GM20431 (cell line): ENCODE results near the gene RETREG3.
"Not testable (repeated sequence)": the region's sequence is repeated elsewhere in the genome, so short reads cannot be mapped to it uniquely, and the experiment has no call there.

Experiments used
- in situ Hi-C: fragments of 300-500 bp; cut with MseI, MboI; formaldehyde crosslinking; loops from one replicate; pipeline ENCODE4 v1.15.0; 2020; ENCODE audit warnings: low sequenced_read_pairs; ENCODE audit not compliant: unreplicated experiment

Gene RETREG3

DNA sequence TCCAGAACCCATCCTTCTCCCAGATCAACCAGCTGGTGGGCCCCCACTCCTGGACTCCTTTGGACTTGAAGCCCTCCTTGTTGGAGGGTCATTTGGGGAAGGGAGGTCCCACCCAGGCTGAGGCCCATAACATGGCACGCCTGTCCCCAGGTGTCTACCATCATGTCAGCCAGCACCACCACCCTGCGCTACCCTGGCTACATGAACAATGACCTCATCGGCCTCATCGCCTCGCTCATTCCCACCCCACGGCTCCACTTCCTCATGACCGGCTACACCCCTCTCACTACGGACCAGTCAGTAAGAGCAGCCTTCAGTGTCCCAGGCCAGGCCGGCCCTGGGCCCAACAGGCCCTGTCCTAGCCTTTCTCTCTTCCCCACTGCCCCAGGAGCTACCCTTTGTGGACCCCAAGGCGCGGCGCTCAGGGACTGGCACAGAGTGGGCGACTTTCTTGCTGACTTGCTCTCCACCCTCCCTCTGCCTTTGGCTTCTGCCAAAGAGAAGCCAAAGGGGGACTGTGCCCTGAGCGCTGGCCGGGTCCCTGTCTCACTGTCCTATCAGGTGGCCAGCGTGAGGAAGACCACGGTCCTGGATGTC is 4.6 kb upstream of the RETREG3 start:
- in situ Hi-C loops = no loop called here

DNA sequence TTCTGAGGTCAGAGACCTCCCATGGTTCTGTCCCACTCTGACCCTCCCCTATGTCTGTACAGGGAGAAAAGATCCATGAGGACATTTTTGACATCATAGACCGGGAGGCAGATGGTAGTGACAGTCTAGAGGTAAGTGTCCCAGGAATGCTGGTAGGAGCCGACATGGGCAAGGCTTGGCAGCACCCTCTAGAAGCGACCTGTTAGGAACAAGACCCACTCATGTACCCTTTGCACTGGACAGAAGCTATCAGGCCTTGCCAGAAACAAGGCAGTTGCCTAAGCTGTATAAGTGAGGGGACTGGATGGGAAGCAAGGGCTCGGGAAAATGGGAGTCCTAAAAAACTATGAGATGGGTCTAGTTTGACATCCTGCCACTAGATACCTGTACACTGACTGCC is 2.8 kb upstream of the RETREG3 start:
- in situ Hi-C loops = no loop called here

DNA sequence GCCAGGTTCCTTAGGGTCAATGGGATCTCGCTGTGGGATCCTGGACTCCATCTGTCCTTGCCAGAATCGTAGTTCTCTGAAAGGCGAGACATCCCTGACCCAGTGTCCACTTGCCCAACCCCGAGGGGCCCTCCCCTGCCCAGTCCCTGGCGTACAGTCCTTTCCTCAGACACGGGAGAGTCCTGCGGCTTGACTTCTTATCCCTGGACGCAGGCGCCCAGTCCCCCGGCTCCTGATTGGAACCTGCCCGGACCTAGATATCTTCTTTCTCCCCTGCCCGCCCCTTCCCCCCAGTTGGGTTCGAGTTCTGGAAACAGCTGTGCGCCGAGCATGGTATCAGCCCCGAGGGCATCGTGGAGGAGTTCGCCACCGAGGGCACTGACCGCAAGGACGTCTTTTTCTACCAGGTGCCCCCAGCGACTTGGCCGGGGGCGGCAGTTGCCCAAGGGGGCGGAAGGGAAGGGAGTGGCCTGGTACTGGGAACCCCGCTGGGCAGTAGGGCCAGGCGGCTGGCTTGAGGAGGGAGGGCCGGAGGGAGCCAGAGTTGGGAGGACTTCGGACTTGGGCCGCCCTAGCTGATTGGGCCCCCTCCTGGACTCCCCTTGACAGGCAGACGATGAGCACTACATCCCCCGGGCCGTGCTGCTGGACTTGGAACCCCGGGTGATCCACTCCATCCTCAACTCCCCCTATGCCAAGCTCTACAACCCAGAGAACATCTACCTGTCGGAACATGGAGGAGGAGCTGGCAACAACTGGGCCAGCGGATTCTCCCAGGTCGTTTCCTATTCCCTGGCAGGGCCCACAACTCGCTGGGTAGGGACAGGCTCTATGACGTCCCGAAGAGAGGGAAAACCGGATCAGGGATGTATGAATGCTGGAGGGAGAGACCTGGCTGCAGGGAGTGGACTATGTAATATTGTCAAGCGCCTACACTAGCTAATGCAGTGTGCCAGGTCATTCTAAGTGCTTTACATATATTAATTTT is 934 bp upstream of the RETREG3 start:
- in situ Hi-C loops = not testable (repeated sequence)

DNA sequence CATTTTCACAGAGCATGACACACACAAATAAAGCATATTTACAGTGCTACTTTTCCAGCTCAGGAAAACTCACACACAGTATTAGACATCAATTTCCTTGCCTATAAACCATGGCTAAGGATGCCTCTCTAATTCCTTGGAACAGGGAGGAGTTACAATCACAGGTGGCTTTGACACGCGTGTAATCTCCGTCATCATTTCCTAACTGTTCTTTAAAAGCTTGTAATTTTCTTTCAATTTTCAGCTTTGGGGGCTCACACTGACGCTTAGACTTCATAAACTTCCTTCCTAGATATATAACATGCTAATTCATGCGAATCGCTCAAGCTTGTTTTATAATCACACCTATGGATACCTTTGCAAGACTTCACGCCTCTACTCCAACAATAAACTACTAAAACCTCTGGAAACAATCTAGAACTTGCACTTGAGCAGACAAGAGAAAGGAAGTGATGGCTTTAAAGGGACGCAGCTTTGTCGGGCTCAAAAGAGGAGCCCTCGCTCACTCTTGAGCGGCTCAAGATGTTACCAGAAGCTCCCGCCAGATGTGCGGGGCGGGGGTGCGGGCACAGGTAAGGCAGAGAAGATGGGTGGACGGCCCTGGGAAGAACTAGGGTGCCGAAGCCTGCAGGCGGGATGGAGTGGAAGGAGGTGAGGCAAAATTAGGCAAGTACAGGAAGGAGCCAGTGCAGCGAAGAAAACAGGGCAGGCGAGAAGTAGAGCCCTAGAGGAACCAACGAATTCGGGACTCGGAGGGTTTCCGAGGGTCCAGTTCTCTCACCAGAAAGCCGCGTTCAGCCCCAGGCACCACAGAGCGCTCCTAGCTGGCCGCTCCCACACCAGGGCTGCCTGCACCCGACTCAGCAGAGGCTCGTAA is 631 bp downstream of the RETREG3 start:
- in situ Hi-C loops = no loop called here

DNA sequence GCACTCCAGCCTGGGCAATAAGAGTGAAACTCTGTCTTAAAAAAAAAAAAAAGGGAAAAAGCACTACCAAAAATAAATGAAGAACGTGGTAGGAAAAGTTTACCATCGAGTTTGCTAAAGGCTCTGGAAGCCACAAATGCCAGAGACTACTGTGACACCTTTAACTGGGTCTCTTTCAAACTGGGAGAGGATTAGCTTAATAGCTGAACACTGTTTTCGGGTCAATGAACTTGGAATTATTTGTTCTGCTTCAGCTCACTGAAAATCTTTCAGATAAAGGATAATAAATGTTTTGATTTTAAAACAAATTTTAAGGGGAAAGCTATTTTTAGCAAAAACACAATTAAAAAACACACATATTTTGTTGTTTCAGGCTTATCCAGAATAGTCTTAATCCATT is 1.4 kb downstream of the RETREG3 start:
- in situ Hi-C loops = no loop called here

DNA sequence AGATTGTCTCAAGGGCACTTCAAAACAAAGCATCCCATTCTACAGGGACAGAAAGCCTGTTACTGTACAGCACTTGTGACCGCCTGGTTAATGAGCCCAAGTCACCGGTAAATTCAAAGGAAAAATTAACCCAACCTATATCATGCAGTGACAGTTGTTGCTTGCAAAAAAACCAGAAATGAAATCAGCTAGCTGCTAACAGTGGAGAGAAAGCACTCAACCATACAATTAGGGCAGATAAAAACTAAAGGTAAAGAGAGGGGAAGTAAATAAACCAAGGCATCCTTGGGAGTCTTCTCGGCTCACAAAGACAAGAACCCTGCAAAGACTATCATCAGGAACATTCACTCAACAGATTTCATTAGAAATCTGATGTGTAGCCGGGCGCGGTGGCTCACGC is 5.9 kb downstream of the RETREG3 start:
- in situ Hi-C loops = no loop called here

DNA sequence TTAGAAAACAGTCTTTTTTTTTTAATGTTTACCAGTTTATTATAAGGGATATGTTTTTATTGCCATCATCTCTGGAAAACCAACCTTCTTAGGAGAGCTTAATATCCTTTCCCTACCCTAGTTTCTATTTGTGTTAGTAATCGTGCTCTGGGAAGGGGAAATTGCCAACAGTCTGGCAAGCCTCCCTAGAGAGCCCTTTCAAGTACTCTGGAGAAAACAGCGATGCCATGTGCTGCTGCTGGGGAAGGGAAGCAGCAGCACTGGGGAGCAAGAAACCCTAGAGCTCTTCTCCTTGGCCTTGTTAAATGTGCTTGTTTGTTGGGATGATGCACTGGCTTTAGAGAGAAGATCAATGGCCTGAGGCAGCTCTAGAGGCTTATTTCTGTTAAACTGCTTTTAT is 10.3 kb downstream of the RETREG3 start:
- in situ Hi-C loops = no loop called here

DNA sequence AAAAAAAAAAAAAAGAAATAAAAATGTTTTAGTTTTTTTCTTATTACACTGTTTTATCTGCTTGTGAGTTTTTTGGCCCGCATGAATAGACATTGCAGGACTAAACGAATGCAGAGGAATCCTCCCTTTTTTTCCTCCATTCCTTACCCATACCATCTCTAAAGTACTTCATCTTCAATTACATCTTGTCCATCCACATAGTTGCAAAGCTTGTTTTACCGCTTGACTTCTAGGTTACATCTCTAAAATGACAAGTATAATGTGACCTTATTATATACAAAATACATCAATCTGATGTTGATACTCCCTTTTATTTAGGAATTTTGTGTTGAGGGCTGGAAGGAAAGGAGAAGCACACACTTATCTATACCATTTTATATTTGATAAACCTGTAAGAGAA is 12.8 kb downstream of the RETREG3 start:
- in situ Hi-C loops = no loop called here

DNA sequence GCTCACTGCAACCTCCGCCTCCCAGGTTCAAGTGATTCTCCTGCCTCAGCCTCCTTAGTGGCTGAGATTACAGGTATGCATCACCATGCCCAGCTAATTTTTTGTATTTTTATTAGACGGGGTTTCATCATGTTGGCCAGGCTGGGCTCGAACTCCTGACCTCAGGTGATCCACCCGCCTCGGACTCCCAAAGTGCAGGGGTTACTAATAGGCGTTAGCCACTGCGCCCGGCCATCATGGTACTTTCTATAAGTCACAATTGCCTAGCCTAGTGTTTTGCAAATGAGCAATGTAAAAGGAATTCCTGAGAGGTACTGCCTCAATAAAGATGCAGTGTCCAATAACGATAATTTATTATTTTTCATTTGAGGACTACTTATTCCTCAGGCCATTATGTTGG is 17.8 kb downstream of the RETREG3 start:
- in situ Hi-C loops = no loop called here

DNA sequence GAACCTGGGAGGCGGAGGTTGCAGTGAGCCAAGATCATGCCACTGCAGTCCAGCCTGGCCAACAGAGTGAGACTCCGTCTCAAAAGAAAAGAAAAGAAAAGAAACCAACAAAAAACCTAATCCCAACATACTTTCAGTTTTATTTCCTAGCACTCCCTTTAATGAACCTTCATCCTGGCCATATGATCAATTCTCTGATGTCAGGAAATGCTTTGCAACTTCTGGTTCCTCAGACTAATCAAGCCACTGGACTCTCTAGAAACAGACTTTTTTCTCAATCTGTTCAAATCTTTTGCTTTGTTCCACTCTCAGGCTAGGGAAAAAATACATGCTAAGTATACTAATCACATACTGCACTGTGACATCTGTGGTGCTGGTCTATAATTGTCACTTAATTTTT is 18.3 kb downstream of the RETREG3 start:
- in situ Hi-C loops = no loop called here

DNA sequence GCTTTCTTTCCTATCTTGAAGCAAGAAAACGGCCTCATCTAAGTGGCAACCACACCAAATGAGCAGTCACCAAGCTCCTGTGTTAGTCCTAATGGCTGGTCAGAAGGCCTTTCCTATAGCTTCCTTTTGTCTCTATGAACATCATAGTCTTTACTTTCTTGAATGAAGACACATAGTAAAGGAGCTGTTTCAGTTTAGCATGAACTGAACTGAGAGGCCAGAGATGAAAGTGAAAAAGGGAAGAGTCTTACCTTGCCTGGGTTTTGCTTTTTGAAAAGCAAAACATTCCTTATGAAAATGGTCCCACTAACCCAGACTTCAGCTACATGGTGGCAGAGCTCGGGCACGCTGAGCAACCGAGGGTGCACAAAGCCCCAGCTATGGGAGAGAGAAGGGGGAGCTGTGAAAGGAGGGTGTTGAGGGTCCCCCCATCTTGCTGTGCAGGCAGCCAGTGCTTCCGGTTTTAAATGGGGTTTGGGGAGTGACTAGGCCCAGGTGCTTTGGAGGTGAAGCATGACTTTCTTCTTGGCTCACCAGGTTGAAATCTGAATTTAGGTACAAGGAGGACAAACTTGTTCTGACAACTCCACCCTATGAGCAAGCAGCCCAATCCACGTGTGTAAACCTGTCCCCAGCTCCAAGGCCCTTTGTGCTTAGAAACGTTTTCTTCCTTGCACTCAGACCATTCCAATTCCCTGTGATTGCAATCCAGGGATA is 22.5 kb downstream of the RETREG3 start:
- in situ Hi-C loops = no loop called here

DNA sequence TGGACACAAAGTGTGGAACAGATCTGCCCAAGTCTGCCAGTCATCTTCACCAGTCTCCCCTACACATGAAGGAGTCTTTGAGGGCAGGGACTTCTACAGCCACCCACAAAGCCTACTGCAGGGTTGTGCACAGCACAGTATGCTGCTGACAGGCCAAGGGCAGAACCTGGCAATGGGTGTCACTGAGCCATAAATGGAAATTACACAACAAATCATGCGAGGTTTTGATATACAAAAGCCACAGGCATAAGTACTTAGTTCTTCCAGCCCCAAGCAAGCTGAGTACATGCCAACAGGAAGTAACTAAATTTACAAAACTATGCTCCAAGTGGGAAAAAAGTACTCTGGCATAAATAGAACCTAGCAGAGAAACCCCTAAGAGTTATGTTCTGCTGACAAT is 23.8 kb downstream of the RETREG3 start:
- in situ Hi-C loops = no loop called here

DNA sequence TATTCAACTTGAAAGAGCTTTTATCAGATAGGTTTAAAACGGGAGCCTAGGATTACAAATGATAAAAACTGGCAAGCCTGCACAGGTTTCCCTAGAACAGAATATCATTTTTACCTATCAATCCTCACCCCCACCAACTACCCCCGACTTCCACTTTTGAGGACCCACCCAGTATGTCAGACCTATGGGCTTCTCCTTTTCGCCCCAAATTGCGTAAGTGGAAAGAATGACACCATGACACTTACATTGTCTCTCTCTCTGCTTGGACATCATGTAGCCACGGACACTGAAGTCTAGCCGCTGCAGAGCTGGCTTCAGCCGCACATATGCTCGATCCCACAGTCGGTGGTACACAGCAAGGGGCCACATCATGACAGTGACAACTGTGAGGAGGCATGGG is 24.3 kb downstream of the RETREG3 start:
- in situ Hi-C loops = no loop called here

DNA sequence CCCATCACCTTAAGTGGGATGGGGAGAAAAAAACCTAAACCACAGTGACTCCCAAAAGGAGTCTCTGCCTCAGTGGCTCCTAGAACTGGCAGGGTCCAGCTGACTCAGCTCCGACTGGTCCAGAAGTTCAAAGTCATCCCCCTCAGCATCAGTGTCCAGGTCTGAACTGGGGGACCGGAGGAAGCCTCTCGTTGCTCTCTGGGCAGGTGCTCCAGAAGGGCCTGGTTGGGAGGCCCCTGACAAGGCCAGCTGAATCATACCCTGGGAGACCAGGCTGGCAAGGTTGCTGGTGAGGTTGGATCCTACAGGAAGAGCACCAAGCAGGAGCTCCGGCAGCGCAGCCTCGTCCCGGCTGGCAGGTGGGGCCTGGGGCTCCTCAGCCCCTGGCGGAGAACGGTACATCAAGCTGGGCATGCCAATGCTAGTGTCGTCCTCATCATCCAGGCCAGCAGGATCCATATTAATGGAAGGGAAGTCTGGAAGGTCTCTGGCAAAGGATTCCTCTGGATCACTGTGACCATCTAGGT is 27.4 kb downstream of the RETREG3 start:
- in situ Hi-C loops = no loop called here

DNA sequence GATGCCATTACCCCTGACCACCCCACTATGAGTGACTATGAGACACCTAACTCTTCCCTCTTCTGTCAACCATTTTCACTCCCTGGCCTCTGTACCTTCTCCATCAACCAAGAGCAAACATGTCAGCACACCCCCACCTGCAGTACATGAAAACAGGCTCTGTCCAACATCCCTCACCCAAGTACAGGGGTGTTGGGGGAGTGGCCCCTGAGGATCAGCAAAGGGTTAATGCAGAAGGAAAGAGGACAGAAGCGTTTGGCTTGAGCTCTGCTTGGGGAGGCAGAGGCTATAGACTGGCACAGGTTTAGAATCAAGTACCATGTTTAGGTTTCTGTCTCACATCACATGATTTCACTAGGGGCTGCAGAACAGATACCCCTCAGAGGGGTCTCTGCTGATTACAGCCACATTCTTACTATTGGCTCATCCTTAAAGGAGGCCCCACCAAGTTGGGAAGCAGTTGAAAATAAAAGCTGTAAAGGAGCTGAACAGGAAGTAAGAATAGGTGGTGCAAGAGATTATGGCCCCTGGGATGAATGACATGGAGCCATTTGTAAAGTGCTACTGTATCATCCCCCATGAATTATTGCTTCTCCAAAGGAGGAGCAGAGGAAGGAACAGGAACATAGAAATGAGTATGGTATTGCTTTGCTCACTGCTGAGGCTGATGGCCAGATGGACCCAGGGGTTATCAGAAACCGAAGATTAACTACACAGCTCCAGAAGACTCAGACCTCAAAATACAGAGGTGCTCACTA is 29.2 kb downstream of the RETREG3 start:
- in situ Hi-C loops = loop anchor here (10.0 kb wide), 1 partner anchor 105 kb away; the partner anchor contains the start of genes CCR10 and CNTNAP1

DNA sequence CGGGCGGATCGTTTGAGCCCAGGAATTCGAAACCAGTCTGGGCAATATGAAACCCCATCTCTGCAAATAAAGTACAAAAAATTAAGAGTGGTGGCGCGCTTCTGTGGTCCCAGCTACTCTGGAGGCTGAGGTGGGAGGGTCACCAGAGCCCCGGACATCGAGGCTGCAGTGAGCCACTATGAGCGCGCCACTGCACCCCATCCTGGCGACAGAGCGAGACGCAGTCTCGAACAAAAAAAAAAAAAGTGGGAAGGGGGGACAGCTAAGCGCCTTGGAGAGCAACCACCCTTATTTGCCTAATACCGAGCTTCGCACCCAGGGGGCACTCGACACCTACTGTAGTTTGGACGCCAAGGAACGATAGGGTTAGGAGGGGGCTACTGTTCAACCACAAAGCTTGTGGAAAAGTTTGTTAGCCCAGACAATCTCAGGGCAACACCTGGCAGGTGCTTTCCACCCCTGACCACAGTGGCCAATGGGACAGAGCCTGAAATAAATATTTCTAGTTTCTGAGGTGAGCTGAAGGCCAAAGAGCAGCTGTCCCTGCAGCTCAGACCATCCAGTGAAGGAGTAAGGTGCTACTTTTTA is 30.8 kb downstream of the RETREG3 start:
- in situ Hi-C loops = loop anchor here (10.0 kb wide), 1 partner anchor 106 kb away; the partner anchor contains the start of genes CCR10 and CNTNAP1

DNA sequence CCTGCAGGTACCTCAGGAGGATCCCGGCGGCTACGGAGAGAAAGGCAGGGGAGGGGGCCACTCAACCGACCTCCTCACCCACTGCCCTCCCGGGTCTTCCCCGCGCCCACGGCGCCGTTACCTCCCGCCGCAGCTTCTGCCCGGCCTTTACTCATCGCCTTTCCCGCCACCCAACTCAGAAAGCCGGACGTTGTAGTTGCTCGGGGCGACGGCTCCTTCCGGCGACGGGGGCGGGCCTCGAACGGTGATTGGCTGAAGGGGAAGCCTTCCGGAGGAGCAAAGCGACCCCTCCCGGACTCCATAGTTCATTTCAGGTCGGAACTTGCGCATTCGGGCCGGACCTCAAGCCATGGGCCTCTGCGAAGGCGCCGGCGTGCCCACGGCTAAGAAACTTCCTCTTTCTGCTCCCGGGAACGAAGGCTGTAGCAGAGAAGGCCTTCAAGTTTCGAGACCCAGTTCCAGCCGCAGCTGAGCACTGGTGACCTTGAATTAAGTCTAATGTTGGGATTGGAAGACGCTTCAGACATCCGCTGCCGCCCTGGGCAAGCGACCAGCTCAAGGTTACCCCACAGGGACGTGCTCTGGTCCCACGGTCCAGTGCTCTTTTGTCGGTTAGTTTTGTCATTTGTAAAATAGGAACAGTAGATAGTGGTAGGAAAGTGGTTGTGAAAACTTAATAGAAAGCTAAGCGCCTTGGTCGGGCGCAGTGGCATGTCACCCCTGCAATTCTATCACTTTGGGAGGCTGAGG is 31.5 kb downstream of the RETREG3 start, which contains the start of gene PSMC3IP:
TSS of gene PSMC3IP (minus strand) at position 198 of the 750 bp plus-strand sequence. CDS start at position 155, 43 bp downstream.
- in situ Hi-C loops = loop anchor here (10.0 kb wide), 1 partner anchor 107 kb away; the partner anchor contains the start of genes CCR10 and CNTNAP1
